H1 (cell line): Measurements from ENCODE around the gene ARHGAP6. TPM values are rescaled to one million over a fixed set of nuclear protein-coding genes. Genes with fewer than 3 reads are reported as not detected.
A peak's percentile ranks its signal among the peaks of the same experiment; 100 is the strongest.

ENCODE experiments used
- CTCF ChIA-PET: fragments of 300-600 bp; sonication (Branson Sonifier 250); formaldehyde crosslinking; loops from one replicate; lab custom pipeline; 2021; ENCODE audit not compliant: partially characterized antibody; lab: Charles Lee
- POLR2A ChIA-PET: fragments of 300-600 bp; sonication (Branson Sonifier 250); formaldehyde crosslinking; loops from one replicate; lab custom pipeline; 2021; ENCODE audit warnings: inconsistent platforms; ENCODE audit not compliant: partially characterized antibody; lab: Charles Lee
- DNase-seq, 2 experiments: peaks; one replicate each; pipeline versions ENCODE4 v3.0.0 to v3.0.0-alpha.2; 2010 to 2022; ENCODE audit warnings: low spot score in 2 of 2, low read depth in 1 of 2, mixed read lengths in 1 of 2
- FAIRE-seq: peaks from 2 replicates; lab custom pipeline; 2011; peaks lifted over from hg19 to GRCh38; lab: Jason Lieb, UNC
- H2AFZ ChIP-seq: 2 replicates; pipeline ENCODE4 v1.8.1; 2012; ENCODE audit warnings: low read length, inconsistent platforms
- H2AK5ac ChIP-seq: 2 replicates; pipeline ENCODE4 v1.6.1; 2013; ENCODE audit warnings: low read depth, low read length
- H2BK120ac ChIP-seq: replicated peaks from 2 replicates; pipeline ENCODE3; 2013; ENCODE audit warnings: low read depth, low read length, inconsistent platforms
- H2BK12ac ChIP-seq: 2 replicates; pipeline ENCODE4 v1.6.1; 2013; ENCODE audit warnings: low read depth, low read length
- H2BK15ac ChIP-seq: 2 replicates; pipeline ENCODE4 v1.6.1; 2013; ENCODE audit warnings: low read length
- H2BK20ac ChIP-seq: 2 replicates; pipeline ENCODE4 v1.6.1; 2013; ENCODE audit warnings: low read length
- H2BK5ac ChIP-seq: 2 replicates; pipeline ENCODE4 v1.6.1; 2013; ENCODE audit warnings: low read depth, low read length
- H3K14ac ChIP-seq: 2 replicates; pipeline ENCODE4 v1.6.1; 2013; ENCODE audit warnings: inconsistent platforms; ENCODE audit not compliant: insufficient read length
- H3K18ac ChIP-seq: 2 replicates; pipeline ENCODE4 v1.6.1; 2013; ENCODE audit warnings: low read length; ENCODE audit errors: extremely low read depth
- H3K23ac ChIP-seq: 2 replicates; pipeline ENCODE4 v1.6.1; 2013; ENCODE audit warnings: inconsistent platforms; ENCODE audit not compliant: insufficient read length
- H3K23me2 ChIP-seq: 2 replicates; pipeline ENCODE4 v1.6.1; 2013; ENCODE audit warnings: low read depth, low read length
- H3K27ac ChIP-seq: 2 replicates; pipeline ENCODE4 v1.6.1; 2011; ENCODE audit warnings: low read depth, low read length, inconsistent platforms
- H3K27me3 ChIP-seq, 4 experiments: replicated peaks in 1 of 4; 1 replicate in 1 of 4; 2 replicates in 3 of 4; pipeline versions ENCODE4 v1.6.1 to v1.8.1; 2011 to 2013; ENCODE audit warnings: low read length in 3 of 4, mild to moderate bottlenecking in 3 of 4, inconsistent platforms in 2 of 4, mixed read lengths in 2 of 4, moderate library complexity in 1 of 4; ENCODE audit not compliant: control insufficient read depth in 3 of 4, insufficient read depth in 3 of 4; ENCODE audit errors: extremely low read depth in 1 of 4
- H3K36me3 ChIP-seq, 4 experiments: 2 replicates each; pipeline versions ENCODE4 v1.6.1 to v1.8.1; 2011 to 2013; ENCODE audit warnings: mild to moderate bottlenecking in 4 of 4, low read length in 3 of 4, moderate library complexity in 2 of 4, control low read depth in 1 of 4, inconsistent platforms in 1 of 4; ENCODE audit not compliant: insufficient read depth in 4 of 4, control insufficient read depth in 2 of 4
- H3K4ac ChIP-seq: replicated peaks from 2 replicates; pipeline ENCODE3; 2013; ENCODE audit warnings: low read length, low read depth, mixed read lengths, inconsistent platforms; ENCODE audit not compliant: insufficient read length
- H3K4me1 ChIP-seq, 4 experiments: replicated peaks in 1 of 4; 1 replicate in 1 of 4; 2 replicates in 3 of 4; pipeline versions ENCODE4 v1.6.1 to v1.8.1; 2011 to 2013; ENCODE audit warnings: low read length in 3 of 4, inconsistent platforms in 2 of 4, mixed read lengths in 1 of 4; ENCODE audit not compliant: insufficient read depth in 4 of 4, control insufficient read depth in 3 of 4
- H3K4me2 ChIP-seq, 2 experiments: 2 replicates each; pipeline versions ENCODE4 v1.6.1 to v1.8.1; 2011 to 2013; ENCODE audit warnings: low read depth in 2 of 2, low read length in 2 of 2, control low read depth in 1 of 2, inconsistent platforms in 1 of 2, mild to moderate bottlenecking in 1 of 2; ENCODE audit not compliant: insufficient read depth in 1 of 2
- H3K4me3 ChIP-seq, 4 experiments: fragments of 200-600, 300-600 bp in 1 of 4; sonication (generic), shearing (Covaris generic), sonication (Bioruptor Twin) in 1 of 4; 2 replicates each; pipeline versions ENCODE4 v1.5.1 to v1.8.1; 2011 to 2016; ENCODE audit warnings: low read length in 4 of 4, low read depth in 3 of 4, control low read depth in 2 of 4, inconsistent platforms in 2 of 4, mild to moderate bottlenecking in 2 of 4, mixed read lengths in 1 of 4, moderate library complexity in 1 of 4; ENCODE audit not compliant: insufficient read depth in 2 of 4; ENCODE audit errors: extremely low read depth in 1 of 4
- H3K56ac ChIP-seq: replicated peaks from 2 replicates; pipeline ENCODE3; 2013; ENCODE audit warnings: low read depth, mild to moderate bottlenecking, mixed read lengths, low read length, inconsistent platforms; ENCODE audit not compliant: insufficient read length
- H3K79me1 ChIP-seq: 2 replicates; pipeline ENCODE4 v1.6.1; 2013; ENCODE audit warnings: low read depth, low read length, control low read depth
- H3K79me2 ChIP-seq, 2 experiments: 2 replicates each; pipeline versions ENCODE4 v1.6.1 to v1.8.1; 2012 to 2013; ENCODE audit warnings: low read length in 2 of 2, mild to moderate bottlenecking in 2 of 2, inconsistent platforms in 1 of 2; ENCODE audit not compliant: insufficient read depth in 2 of 2, control insufficient read depth in 1 of 2
- H3K9ac ChIP-seq, 4 experiments: replicated peaks in 1 of 4; 1 replicate in 1 of 4; 2 replicates in 3 of 4; pipeline versions ENCODE4 v1.6.1 to v1.8.1; 2011 to 2013; ENCODE audit warnings: low read depth in 3 of 4, low read length in 3 of 4, control low read depth in 2 of 4, mild to moderate bottlenecking in 2 of 4, moderate library complexity in 2 of 4, inconsistent platforms in 1 of 4; ENCODE audit errors: extremely low read depth in 1 of 4
- H3K9me3 ChIP-seq, 2 experiments: 2 replicates each; pipeline versions ENCODE4 v1.6.1 to v1.8.1; 2012 to 2013; ENCODE audit warnings: mild to moderate bottlenecking in 2 of 2, moderate library complexity in 2 of 2, control low read depth in 1 of 2, inconsistent platforms in 1 of 2, low read depth in 1 of 2, low read length in 1 of 2, mixed read lengths in 1 of 2; ENCODE audit not compliant: insufficient read depth in 2 of 2
- H4K20me1 ChIP-seq, 2 experiments: replicated peaks in 1 of 2; 2 replicates each; pipeline versions ENCODE3 to v1.8.1; 2011 to 2013; ENCODE audit warnings: inconsistent platforms in 2 of 2, low read length in 2 of 2, mild to moderate bottlenecking in 1 of 2; ENCODE audit not compliant: insufficient read depth in 2 of 2, control insufficient read depth in 1 of 2
- H4K5ac ChIP-seq: 2 replicates; pipeline ENCODE4 v1.6.1; 2013; ENCODE audit warnings: low read length, low read depth, mixed read lengths, inconsistent platforms; ENCODE audit not compliant: insufficient read length
- H4K8ac ChIP-seq: 2 replicates; pipeline ENCODE4 v1.8.0; 2013; ENCODE audit warnings: mild to moderate bottlenecking, moderate library complexity, low read length, inconsistent platforms; ENCODE audit not compliant: insufficient read depth; ENCODE audit errors: extremely low read depth
- H4K91ac ChIP-seq: replicated peaks from 2 replicates; pipeline ENCODE3; 2013; ENCODE audit warnings: low read length, mixed read lengths, inconsistent platforms; ENCODE audit not compliant: insufficient read length
- BACH1 ChIP-seq: IDR thresholded peaks from 2 replicates; pipeline ENCODE4 v1.6.1; 2012; ENCODE audit warnings: low read length, improper control_type of control experiment
- BRCA1 ChIP-seq: IDR thresholded peaks from 2 replicates; pipeline ENCODE4 v1.6.1; 2012; ENCODE audit warnings: low read depth, low read length, improper control_type of control experiment
- CTBP2 ChIP-seq: IDR thresholded peaks from 2 replicates; pipeline ENCODE4 v1.7.0; 2011; ENCODE audit warnings: borderline replicate concordance, mild to moderate bottlenecking, moderate library complexity, mixed read lengths, low read length; ENCODE audit not compliant: insufficient read depth, insufficient read length
- HDAC6 ChIP-seq: IDR thresholded peaks from one replicate; pipeline ENCODE4 v1.7.1; 2012; ENCODE audit warnings: low read depth, mild to moderate bottlenecking, inconsistent platforms, low read length, moderate library complexity
- KDM5A ChIP-seq: fragments of 200-600 bp; IDR thresholded peaks from 2 replicates; pipeline ENCODE4 v1.7.1; 2012; ENCODE audit warnings: mild to moderate bottlenecking, low read length, inconsistent platforms, mixed read lengths
- RAD21 ChIP-seq, 2 experiments: IDR thresholded peaks in 1 of 2; conservative IDR thresholded peaks in 1 of 2; 2 replicates each; pipeline ENCODE4 v1.6.1; 2011; ENCODE audit warnings: low read depth in 2 of 2, low read length in 2 of 2, improper control_type of control experiment in 1 of 2, inconsistent platforms in 1 of 2, mild to moderate bottlenecking in 1 of 2, moderate library complexity in 1 of 2
- RFX5 ChIP-seq: IDR thresholded peaks from 2 replicates; pipeline ENCODE4 v1.6.1; 2011; ENCODE audit warnings: low read depth, low read length, improper control_type of control experiment, borderline replicate concordance
- RNF2 ChIP-seq: fragments of 200-900, 300-1000 bp; sonication (generic); IDR thresholded peaks from 2 replicates; pipeline ENCODE4 v1.7.1; 2016; ENCODE audit warnings: borderline replicate concordance, low read depth, mild to moderate bottlenecking, antibody characterized with exemption, low read length; ENCODE audit not compliant: poor library complexity, severe bottlenecking; ENCODE audit errors: missing control alignments
- WGBS, 2 experiments: shearing (Covaris generic) in 1 of 2; methylation state at CpG; one replicate each; pipeline versions ENCODE4 v1.1.6 to v1.1.7; 2013 to 2015; ENCODE audit warnings: low lambda C conversion rate in 2 of 2, mixed read lengths in 2 of 2, inconsistent platforms in 1 of 2, low coverage in 1 of 2, missing lambda C conversion rate in 1 of 2; ENCODE audit not compliant: insufficient replicate concordance in 2 of 2, insufficient coverage in 1 of 2, insufficient read length in 1 of 2; ENCODE audit errors: extremely low coverage in 1 of 2, missing lambda C conversion rate in 1 of 2; 5-methylcytosine and 5-hydroxymethylcytosine counted together
- polyA plus RNA-seq, 7 experiments: library from polyadenylated mRNA; depleted of rRNA in 3 of 7; stranded (reverse) in 5 of 7; unstranded in 2 of 7; fragments of >200 nt in 5 of 7; fragments of 200-250 nt in 2 of 7; gene quantifications; 1 replicate in 5 of 7; 2 replicates in 1 of 7; 4 replicates in 1 of 7; pipeline versions ENCODE4 v1.2.1 to v1.2.3, GENCODE V29; 2011 to 2013; ENCODE audit warnings: missing spikeins in 2 of 7, mixed read lengths in 2 of 7
- total RNA-seq: library from RNA; stranded (reverse); fragmentation: NEBNext Ultra II Directional; extraction: Animal tissue kit (Norgen Biotek cat#: 25700); gene quantifications from 2 replicates; pipeline ENCODE4 v1.2.1, GENCODE V29; 2021
- TF ChIP-seq, protein P1 (sequence below): IDR thresholded peaks from 2 replicates; pipeline ENCODE4 v1.6.1; 2011; ENCODE audit warnings: low read depth, mild to moderate bottlenecking, low read length; ENCODE audit not compliant: insufficient read depth
- TF ChIP-seq, protein P2 (sequence below), 3 experiments: IDR thresholded peaks; 1 replicate in 2 of 3; 2 replicates in 1 of 3; pipeline versions ENCODE4 v1.5.1 to v1.6.1; 2011; ENCODE audit warnings: low read length in 3 of 3, mild to moderate bottlenecking in 3 of 3, inconsistent platforms in 2 of 3, low read depth in 1 of 3, moderate library complexity in 1 of 3; ENCODE audit not compliant: insufficient read depth in 1 of 3; ENCODE audit errors: control extremely low read depth in 1 of 3

Gene ARHGAP6
- total and polyA plus RNA-seq, 2 of the 8 experiments (the other 6 are each of a cell fraction or from before 2014, with no cell fraction given), result 0.35 to 0.82 TPM

DNA sequence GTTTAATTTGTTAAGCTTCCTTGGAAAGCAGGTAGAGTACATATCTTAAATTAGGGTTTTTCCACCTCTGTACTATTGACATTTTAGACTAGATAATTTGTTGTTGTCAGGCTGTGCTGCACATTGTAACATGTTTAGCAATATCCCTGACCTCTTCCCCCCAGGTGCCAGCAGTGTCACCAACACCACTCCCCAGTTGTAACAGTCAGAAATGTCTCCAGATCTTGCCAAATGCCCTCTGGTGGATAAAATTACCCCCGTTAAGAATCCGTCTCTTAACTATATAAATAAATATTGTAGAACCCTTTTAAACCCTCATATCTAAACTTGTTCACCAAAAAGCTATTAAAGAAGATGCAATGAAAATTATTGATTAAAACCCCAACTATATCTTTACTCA, 161.5 kb downstream of the ARHGAP6 start:
- H3K56ac ChIP-seq, result no peak overlapping the region
- H3K27ac ChIP-seq, result no peak overlapping the region
- no peak overlapping the region for H2BK15ac ChIP-seq
- FAIRE-seq (no peak), DNase-seq (no peak)
- H3K79me2 ChIP-seq, result no peaks in the 10 kb centered on the region
- H3K4me1 ChIP-seq, result no peaks in the 10 kb centered on the region
- H3K36me3 ChIP-seq, result no peaks in the 10 kb centered on the region
- H3K14ac ChIP-seq, result no peak overlapping the region
- no peaks in the 10 kb centered on the region for H3K27me3 ChIP-seq
- H3K18ac ChIP-seq, result no peak overlapping the region
- no peak overlapping the region for H2BK120ac ChIP-seq
- no peak overlapping the region for H3K4me2 ChIP-seq
- no peak overlapping the region for H3K4me3 ChIP-seq
- no peak overlapping the region for H2BK5ac ChIP-seq
- POLR2A ChIA-PET, result no interaction called here
- no peak overlapping the region for H3K23ac ChIP-seq
- no peaks in the 10 kb centered on the region for H4K20me1 ChIP-seq
- CTCF ChIA-PET, result interaction anchor here (0.5 to 2.1 kb wide), 3 partner anchors 9 to 367 kb away, joined by 3 to 9 read pairs (median 3); no protein-coding TSS in a partner anchor
- no peak overlapping the region for H4K91ac ChIP-seq
- no peaks in the 10 kb centered on the region for H3K79me1 ChIP-seq
- H3K9ac ChIP-seq, result no peak overlapping the region
- H3K9me3 ChIP-seq, result no peaks in the 10 kb centered on the region
- H2AK5ac ChIP-seq, result no peak overlapping the region
- H4K5ac ChIP-seq, result no peak overlapping the region
- no peaks in the 10 kb centered on the region for H3K23me2 ChIP-seq
- no peak overlapping the region for H4K8ac ChIP-seq
- no peak overlapping the region for H2BK20ac ChIP-seq
- no peak overlapping the region for H2BK12ac ChIP-seq
- WGBS, 2 experiments, result 63% methylated on average over 2 of the region's 2 CpGs; no CpG with 5 or more reads in 1 of the 2 experiments
- no peak overlapping the region for H2AFZ ChIP-seq
- no peak overlapping the region for H3K4ac ChIP-seq
- no peak for TF ChIP-seq CTBP2
- TF ChIP-seq, protein P1, sequence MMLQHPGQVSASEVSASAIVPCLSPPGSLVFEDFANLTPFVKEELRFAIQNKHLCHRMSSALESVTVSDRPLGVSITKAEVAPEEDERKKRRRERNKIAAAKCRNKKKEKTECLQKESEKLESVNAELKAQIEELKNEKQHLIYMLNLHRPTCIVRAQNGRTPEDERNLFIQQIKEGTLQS, result no peak
- no peak for TF ChIP-seq HDAC6
- TF ChIP-seq BACH1, result no peak
- TF ChIP-seq RFX5, result no peak
- TF ChIP-seq, protein P2, sequence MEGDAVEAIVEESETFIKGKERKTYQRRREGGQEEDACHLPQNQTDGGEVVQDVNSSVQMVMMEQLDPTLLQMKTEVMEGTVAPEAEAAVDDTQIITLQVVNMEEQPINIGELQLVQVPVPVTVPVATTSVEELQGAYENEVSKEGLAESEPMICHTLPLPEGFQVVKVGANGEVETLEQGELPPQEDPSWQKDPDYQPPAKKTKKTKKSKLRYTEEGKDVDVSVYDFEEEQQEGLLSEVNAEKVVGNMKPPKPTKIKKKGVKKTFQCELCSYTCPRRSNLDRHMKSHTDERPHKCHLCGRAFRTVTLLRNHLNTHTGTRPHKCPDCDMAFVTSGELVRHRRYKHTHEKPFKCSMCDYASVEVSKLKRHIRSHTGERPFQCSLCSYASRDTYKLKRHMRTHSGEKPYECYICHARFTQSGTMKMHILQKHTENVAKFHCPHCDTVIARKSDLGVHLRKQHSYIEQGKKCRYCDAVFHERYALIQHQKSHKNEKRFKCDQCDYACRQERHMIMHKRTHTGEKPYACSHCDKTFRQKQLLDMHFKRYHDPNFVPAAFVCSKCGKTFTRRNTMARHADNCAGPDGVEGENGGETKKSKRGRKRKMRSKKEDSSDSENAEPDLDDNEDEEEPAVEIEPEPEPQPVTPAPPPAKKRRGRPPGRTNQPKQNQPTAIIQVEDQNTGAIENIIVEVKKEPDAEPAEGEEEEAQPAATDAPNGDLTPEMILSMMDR (IDR thresholded peaks at IDR 0.05; ENCODE audit: control extremely low read depth in 1 of 3, insufficient read depth in 1 of 3, low read depth in 1 of 3, low read length in 3 of 3), result peak in 1 of 3 experiments; percentile 4; a peak in 1 of 4 replicates
- no peak for TF ChIP-seq RNF2
- peak in 1 of 2 experiments; percentile 15; a peak in 1 of 4 replicates for TF ChIP-seq RAD21 (IDR thresholded peaks at IDR 0.05 in 1 of 2, conservative IDR thresholded peaks at IDR 0.05 in 1 of 2; ENCODE audit: low read depth in 2 of 2, low read length in 2 of 2)
- no peak for TF ChIP-seq BRCA1
- TF ChIP-seq KDM5A, result no peak
